Erythroblast (primary cell): ENCODE measurements around the gene TPRN.

ENCODE experiments used
- GATA1 ChIP-seq: IDR thresholded peaks from 2 replicates; pipeline ENCODE4 v1.6.1; 2011; ENCODE audit warnings: low read depth, mild to moderate bottlenecking, control low read depth, low read length, moderate library complexity
- POLR2A ChIP-seq: IDR thresholded peaks from 2 replicates; pipeline ENCODE4 v1.6.1; 2011; ENCODE audit warnings: mild to moderate bottlenecking, low read length

GRCh38 chr9:137213160-137214060 is 12.9 kb upstream of the TPRN start:
- TF ChIP-seq POLR2A: no peak
- no peak for TF ChIP-seq GATA1
